Spleen (tissue), 11 donors: ENCODE measurements around the gene CFAP157. TPM values are rescaled to one million over a fixed set of nuclear protein-coding genes. Genes with fewer than 3 reads are reported as not detected.

Source experiments
- DNase-seq: peaks from one replicate; pipeline ENCODE4 v3.0.0-alpha.2; 2020
- H3K27ac ChIP-seq, 8 donors: fragments of 200-600 bp; sonication (generic) in 7 of 8; 1 replicate in 4 of 8; 2 replicates in 4 of 8; pipeline versions ENCODE4 v1.5.0 to v1.8.0; 2016 to 2021; ENCODE audit warnings: inconsistent platforms in 4 of 8, mild to moderate bottlenecking in 4 of 8, moderate library complexity in 1 of 8
- H3K27me3 ChIP-seq, 7 donors: fragments of 200-600 bp; sonication (generic) in 6 of 7; replicated peaks in 1 of 7; 1 replicate in 4 of 7; 2 replicates in 3 of 7; pipeline versions ENCODE4 v1.5.0 to v1.8.0; 2016 to 2021; ENCODE audit warnings: inconsistent platforms in 3 of 7, mild to moderate bottlenecking in 1 of 7
- H3K36me3 ChIP-seq, 6 donors: fragments of 200-600 bp; sonication (generic) in 5 of 6; 1 replicate in 4 of 6; 2 replicates in 2 of 6; pipeline versions ENCODE4 v1.5.0 to v1.8.0; 2016 to 2021; ENCODE audit warnings: inconsistent platforms in 2 of 6
- H3K4me1 ChIP-seq, 6 donors: fragments of 200-600 bp; sonication (generic) in 5 of 6; 1 replicate in 3 of 6; 2 replicates in 3 of 6; pipeline versions ENCODE4 v1.5.0 to v1.8.0; 2016 to 2021; ENCODE audit warnings: inconsistent platforms in 3 of 6
- H3K4me3 ChIP-seq, 8 donors: fragments of 200-600 bp; sonication (generic) in 7 of 8; 1 replicate in 4 of 8; 2 replicates in 4 of 8; pipeline versions ENCODE4 v1.5.0 to v1.8.0; 2016 to 2021; ENCODE audit warnings: inconsistent platforms in 4 of 8, mild to moderate bottlenecking in 4 of 8, moderate library complexity in 2 of 8
- H3K9me3 ChIP-seq, 8 donors: fragments of 200-600 bp; sonication (generic) in 7 of 8; 1 replicate in 4 of 8; 2 replicates in 4 of 8; pipeline versions ENCODE4 v1.5.0 to v1.8.0; 2016 to 2021; ENCODE audit warnings: inconsistent platforms in 4 of 8
- CTCF ChIP-seq, 11 experiments: fragments of 200-600 bp in 7 of 11; fragments of 450-650 bp in 4 of 11; sonication (generic) in 4 of 11; IDR thresholded peaks in 8 of 11; conservative IDR thresholded peaks in 3 of 11; 1 replicate in 7 of 11; 2 replicates in 4 of 11; pipeline versions ENCODE4 v1.4.0 to v1.8.0; 2016 to 2021; ENCODE audit warnings: antibody characterized with exemption in 11 of 11, inconsistent platforms in 4 of 11, mild to moderate bottlenecking in 1 of 11
- POLR2A ChIP-seq, 3 donors: fragments of 450-650 bp; IDR thresholded peaks; one replicate each; pipeline ENCODE4 v1.5.1; 2017; ENCODE audit warnings: antibody characterized with exemption in 3 of 3, mild to moderate bottlenecking in 1 of 3
- POLR2AphosphoS5 ChIP-seq, 3 donors: sonication (generic); formaldehyde crosslinking; IDR thresholded peaks; one replicate each; pipeline ENCODE4 v1.5.1; 2017; ENCODE audit warnings: antibody characterized with exemption in 3 of 3
- WGBS, 5 donors: extraction: QIAGEN DNeasy Blood & Tissue Kit in 3 of 5; methylation state at CpG; one replicate each; pipeline versions ENCODE4 v1.1.5 to v1.1.7; 2013 to 2018; 5-methylcytosine and 5-hydroxymethylcytosine counted together
- intact Hi-C: fragments of 100-400 bp; cut with DNase I; formaldehyde crosslinking; loops from one replicate; pipeline ENCODE4 v1.15.0; 2023; ENCODE audit warnings: low total_unique reads
- polyA plus RNA-seq, 3 donors: library from polyadenylated mRNA; stranded (reverse); fragments of 200-250 nt; gene quantifications; one replicate each; pipeline ENCODE4 v1.2.1, GENCODE V29; 2013
- total RNA-seq, 7 donors: library from RNA; depleted of rRNA in 3 of 7; stranded (reverse); fragments of >200 nt in 3 of 7; fragmentation: NEBNext Ultra II Directional in 4 of 7; extraction: Animal tissue kit (Norgen Biotek cat#: 25700) in 4 of 7; gene quantifications; one replicate each; pipeline versions ENCODE4 v1.1.0 to v1.2.1, GENCODE V29; 2016 to 2021
- donor health status: healthy with polysubstance abuse.
- donor health status: DM: no; HTN: no; CAD: no; lungs with moderate emphysema.
- donor health status: DM: no; HTN: no; CAD: no.
- donor health status: Bipolar disorder and iron deficiency.
- donor health status: healthy.
- donor health status: DM: no; HTN: no; CAD: no.
- donor health status: DM: yes; HTN: yes; CAD: no.

CFAP157 gene
- total and polyA plus RNA-seq, 10 donors: 0.09 to 0.21 (median 0.13) TPM; not detected in 3

- H3K4me1 ChIP-seq: peaks cover 56 to 100% (median 94%) of the 10 kb centered on the region in 6 donors
- no peak for DNase-seq
Observed at GRCh38 chr9:127763918-127764384, 57.2 kb downstream of the CFAP157 start.

DNA sequence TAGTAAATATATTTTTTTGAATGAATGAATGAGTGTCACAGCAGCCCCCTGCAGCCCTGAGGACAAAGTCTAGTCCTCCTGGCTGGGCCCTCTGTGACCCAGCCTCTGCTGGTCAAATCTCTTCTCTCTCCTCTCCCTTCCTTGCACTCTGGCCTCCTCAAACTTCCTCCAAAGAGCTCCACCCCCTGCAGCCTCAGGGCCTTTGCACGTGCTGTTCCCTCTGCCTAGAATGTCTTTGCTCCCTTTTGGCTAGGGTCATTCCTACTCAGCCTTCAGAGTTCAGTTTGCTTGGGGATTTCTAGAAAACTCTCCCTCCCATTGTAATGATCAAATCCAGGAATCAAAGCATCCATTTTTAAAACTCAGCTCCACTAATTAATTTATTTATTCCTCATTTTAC is 58.6 kb downstream of the CFAP157 start:
- Histone ChIP-seq H3K4me3 (no peak overlapping the region), H3K36me3 (peaks cover 0 to 88% (median 32%) of the 10 kb centered on the region in 6 donors), H3K27me3 (no peaks in the 10 kb centered on the region), H3K9me3 (no peaks in the 10 kb centered on the region), H3K4me1 (peaks cover 63 to 100% (median 99%) of the 10 kb centered on the region in 6 donors), H3K27ac (peak overlapping the region; percentile 48 to 92 (median 86))
- 53 to 89% (median 70%) methylated on average over 1 of the region's 1 CpG for WGBS, 5 donors
- no peak for TF ChIP-seq POLR2AphosphoS5 (IDR thresholded peaks at IDR 0.05)
- DNase-seq: no peak
- intact Hi-C loops: no loop called here

More at GRCh38 chr9:127763918-127764384, 57.2 kb downstream of the CFAP157 start:
- TF ChIP-seq CTCF (IDR thresholded peaks at IDR 0.05 in 8 of 11, conservative IDR thresholded peaks at IDR 0.05 in 3 of 11) (peak in 9 of 11 experiments; percentile 41 to 66 (median 56)), POLR2A (IDR thresholded peaks at IDR 0.05) (no peak), POLR2AphosphoS5 (IDR thresholded peaks at IDR 0.05) (peak; percentile 77 to 82 (median 79))
- Histone ChIP-seq H3K9me3 (no peaks in the 10 kb centered on the region), H3K27ac (peak overlapping the region; percentile 44 to 92 (median 84)), H3K36me3 (peaks cover 0 to 96% (median 45%) of the 10 kb centered on the region in 6 donors), H3K27me3 (no peaks in the 10 kb centered on the region), H3K4me3 (peak overlapping the region in 1 of 8 donors; percentile 21)
- intact Hi-C loops: no loop called here
- 55 to 65% (median 59%) methylated on average over 7 of the region's 7 CpGs for WGBS, 5 donors

Other genes with a start within 250 kb of the CFAP157 start
- 10 to 100 TPM; 26.0 to 75.7 (median 38.5) TPM for gene STXBP1, start 94.7 kb upstream of the CFAP157 start, total RNA-seq
- gene STXBP1, start 94.7 kb upstream of the CFAP157 start, polyA plus RNA-seq: 1 to 10 TPM; 4.3 to 7.6 (median 6.0) TPM
- gene PTRH1, start 8.7 kb downstream of the CFAP157 start, total RNA-seq: 10 to 100 TPM in 4 of 7 donors, 1 to 10 TPM in 3; 8.1 to 17.9 (median 10.7) TPM
- gene PTRH1, start 8.7 kb downstream of the CFAP157 start, polyA plus RNA-seq: 10 to 100 TPM in 2 of 3 donors, 1 to 10 TPM in 1; 7.4 to 17.5 (median 14.7) TPM
- 1 to 10 TPM in 6 of 7 donors, under 1 TPM in 1; 0.60 to 3.1 (median 2.0) TPM for gene TTC16, start 9.1 kb downstream of the CFAP157 start, total RNA-seq
- gene TTC16, start 9.1 kb downstream of the CFAP157 start, polyA plus RNA-seq: under 1 TPM; 0.12 to 0.98 (median 0.61) TPM
- 10 to 100 TPM; 16.8 to 36.5 (median 24.5) TPM for gene TOR2A, start 28.3 kb downstream of the CFAP157 start, total RNA-seq
- gene TOR2A, start 28.3 kb downstream of the CFAP157 start, polyA plus RNA-seq: 10 to 100 TPM; 17.9 to 29.1 (median 18.4) TPM
- gene SH2D3C, start 71.7 kb downstream of the CFAP157 start, total RNA-seq: 10 to 100 TPM; 44.7 to 85.4 (median 61.2) TPM
- gene SH2D3C, start 71.7 kb downstream of the CFAP157 start, polyA plus RNA-seq: 10 to 100 TPM; 27.0 to 51.1 (median 34.3) TPM
- 100 to 1,000 TPM in 4 of 7 donors, 10 to 100 TPM in 3; 68.3 to 149 (median 103) TPM for gene CDK9, start 79.0 kb downstream of the CFAP157 start, total RNA-seq
- gene CDK9, start 79.0 kb downstream of the CFAP157 start, polyA plus RNA-seq: 10 to 100 TPM; 49.2 to 87.6 (median 87.1) TPM
- 10 to 100 TPM; 33.3 to 94.6 (median 72.3) TPM for gene FPGS, start 95.9 kb downstream of the CFAP157 start, total RNA-seq
- gene FPGS, start 95.9 kb downstream of the CFAP157 start, polyA plus RNA-seq: 10 to 100 TPM; 39.5 to 73.7 (median 60.5) TPM
- 100 to 1,000 TPM; 150 to 334 (median 247) TPM for gene ENG, start 147.7 kb downstream of the CFAP157 start, total RNA-seq
- gene ENG, start 147.7 kb downstream of the CFAP157 start, polyA plus RNA-seq: 10 to 100 TPM; 29.2 to 63.1 (median 47.8) TPM
- gene AK1, start 170.7 kb downstream of the CFAP157 start, total RNA-seq: 10 to 100 TPM; 41.3 to 89.7 (median 59.7) TPM
- gene AK1, start 170.7 kb downstream of the CFAP157 start, polyA plus RNA-seq: 10 to 100 TPM; 47.0 to 97.9 (median 82.7) TPM
- 100 to 1,000 TPM in 1 of 7 donors, 10 to 100 TPM in 6; 62.5 to 118 (median 75.9) TPM for gene ST6GALNAC6, start 192.6 kb downstream of the CFAP157 start, total RNA-seq
- gene ST6GALNAC6, start 192.6 kb downstream of the CFAP157 start, polyA plus RNA-seq: 10 to 100 TPM; 29.0 to 68.0 (median 31.7) TPM
- 10 to 100 TPM; 48.6 to 92.8 (median 65.8) TPM for gene ST6GALNAC4, start 210.1 kb downstream of the CFAP157 start, total RNA-seq
- gene ST6GALNAC4, start 210.1 kb downstream of the CFAP157 start, polyA plus RNA-seq: 10 to 100 TPM; 16.0 to 36.7 (median 19.5) TPM
- gene PIP5KL1, start 223.8 kb downstream of the CFAP157 start, total RNA-seq: 1 to 10 TPM in 2 of 7 donors, under 1 TPM in 3, not detected in 2; 0.46 to 3.6 (median 0.94) TPM
- gene PIP5KL1, start 223.8 kb downstream of the CFAP157 start, polyA plus RNA-seq: under 1 TPM; 0.13 to 0.51 (median 0.42) TPM
- 10 to 100 TPM; 19.5 to 31.3 (median 25.2) TPM for gene DPM2, start 230.9 kb downstream of the CFAP157 start, total RNA-seq
- 10 to 100 TPM; 23.6 to 33.8 (median 28.1) TPM for gene DPM2, start 230.9 kb downstream of the CFAP157 start, polyA plus RNA-seq